Renal cortex interstitium (tissue), 11 donors: ENCODE results near the gene ATF1. TPM values are rescaled to one million over a fixed set of nuclear protein-coding genes. Genes with fewer than 3 reads are reported as not detected.
A peak's percentile ranks its signal among the peaks of the same experiment; 100 is the strongest.
"Not testable (repeated sequence)": the region's sequence is repeated elsewhere in the genome, so short reads cannot be mapped to it uniquely, and the experiment has no call there.

Experiments used
- DNase-seq, 11 donors: peaks; one replicate each; pipeline ENCODE4 v3.0.0-alpha.2; 2013; ENCODE audit warnings: low read depth in 9 of 11, low spot score in 4 of 11; ENCODE audit errors: extremely low read depth in 1 of 11
- polyA plus RNA-seq, 3 donors: library from polyadenylated mRNA; unstranded; fragments of 120-200 nt; gene quantifications; one replicate each; pipeline ENCODE4 v1.2.1, GENCODE V29; 2013; ENCODE audit not compliant: insufficient read length in 3 of 3

ATF1 gene
- polyA plus RNA-seq, 3 donors = 43.7 to 47.5 (median 43.9) TPM

DNA sequence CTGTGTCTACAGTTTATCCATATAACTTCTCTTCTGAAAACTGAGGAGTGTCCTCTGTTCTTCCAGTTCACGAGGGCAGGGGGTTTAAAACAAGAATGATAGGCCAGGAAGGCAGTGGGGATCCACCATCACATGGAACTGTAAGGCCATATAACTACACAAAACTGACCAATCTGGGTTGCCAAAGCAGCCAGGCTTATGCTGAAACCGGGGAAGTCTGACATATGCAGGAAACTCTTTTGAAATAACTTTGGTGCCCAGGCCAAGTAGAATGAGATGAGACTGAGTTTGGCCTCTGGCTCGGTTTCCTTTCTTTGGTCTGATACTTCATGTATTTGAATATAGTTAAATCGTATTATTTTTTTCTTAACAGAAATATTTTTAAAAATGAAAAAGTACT is 18.0 kb upstream of the ATF1 start:
- DNase-seq = no peak

- DNase-seq = no peak
Measured at GRCh38 chr12:50746431-50746830, 17.5 kb upstream of the ATF1 start.

DNA sequence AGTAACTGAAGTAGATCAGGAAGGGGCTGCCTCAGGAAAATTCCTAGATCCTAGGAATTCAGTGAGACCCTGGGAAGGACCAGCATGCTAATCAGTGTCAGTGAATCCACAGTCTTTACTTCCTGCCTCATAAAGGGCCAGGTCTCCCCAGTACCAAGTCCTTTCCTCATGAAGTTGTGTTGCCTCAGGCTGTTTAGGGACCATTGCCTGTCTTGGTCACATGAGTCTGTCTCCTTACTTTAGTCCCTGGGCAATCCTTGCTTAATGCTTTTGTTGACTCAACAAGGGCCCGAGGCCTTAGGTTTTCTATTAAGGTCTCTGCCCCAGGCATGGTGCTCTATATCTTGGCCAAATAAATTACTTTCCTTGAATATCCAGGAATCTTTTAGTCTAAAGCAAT is 16.1 kb upstream of the ATF1 start:
- DNase-seq = no peak

GRCh38 chr12:50749459-50749882 is 14.4 kb upstream of the ATF1 start:
- DNase-seq = no peak

DNA sequence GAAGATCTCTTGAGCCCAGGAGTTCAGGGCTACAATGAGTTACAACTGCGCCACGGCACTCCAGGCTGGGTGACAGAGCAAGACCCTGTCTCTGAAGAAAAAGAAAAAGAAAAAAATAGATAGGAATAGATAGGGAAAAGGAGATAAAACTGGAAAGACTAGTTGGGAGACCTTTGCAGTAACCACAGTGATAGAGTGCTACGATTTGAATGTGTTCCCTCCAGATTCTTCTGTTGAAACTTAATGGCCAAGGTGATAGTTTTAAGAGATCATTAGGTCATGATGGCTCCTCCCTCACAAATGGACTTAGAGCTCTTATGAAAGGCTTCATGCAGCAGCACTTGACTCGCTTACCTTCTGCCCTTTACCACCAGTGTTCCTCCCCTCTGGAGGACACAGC is 13.5 kb upstream of the ATF1 start:
- DNase-seq = no peak

- no peak for DNase-seq
Measured at GRCh38 chr12:50751948-50752721, 11.8 kb upstream of the ATF1 start.

- no peak for DNase-seq
Measured at GRCh38 chr12:50753232-50753769, 10.6 kb upstream of the ATF1 start.

GRCh38 chr12:50764286-50765094 is 589 bp downstream of the ATF1 start:
- DNase-seq = peak in 9 of 11 donors; percentile 19 to 51 (median 26)

DNA sequence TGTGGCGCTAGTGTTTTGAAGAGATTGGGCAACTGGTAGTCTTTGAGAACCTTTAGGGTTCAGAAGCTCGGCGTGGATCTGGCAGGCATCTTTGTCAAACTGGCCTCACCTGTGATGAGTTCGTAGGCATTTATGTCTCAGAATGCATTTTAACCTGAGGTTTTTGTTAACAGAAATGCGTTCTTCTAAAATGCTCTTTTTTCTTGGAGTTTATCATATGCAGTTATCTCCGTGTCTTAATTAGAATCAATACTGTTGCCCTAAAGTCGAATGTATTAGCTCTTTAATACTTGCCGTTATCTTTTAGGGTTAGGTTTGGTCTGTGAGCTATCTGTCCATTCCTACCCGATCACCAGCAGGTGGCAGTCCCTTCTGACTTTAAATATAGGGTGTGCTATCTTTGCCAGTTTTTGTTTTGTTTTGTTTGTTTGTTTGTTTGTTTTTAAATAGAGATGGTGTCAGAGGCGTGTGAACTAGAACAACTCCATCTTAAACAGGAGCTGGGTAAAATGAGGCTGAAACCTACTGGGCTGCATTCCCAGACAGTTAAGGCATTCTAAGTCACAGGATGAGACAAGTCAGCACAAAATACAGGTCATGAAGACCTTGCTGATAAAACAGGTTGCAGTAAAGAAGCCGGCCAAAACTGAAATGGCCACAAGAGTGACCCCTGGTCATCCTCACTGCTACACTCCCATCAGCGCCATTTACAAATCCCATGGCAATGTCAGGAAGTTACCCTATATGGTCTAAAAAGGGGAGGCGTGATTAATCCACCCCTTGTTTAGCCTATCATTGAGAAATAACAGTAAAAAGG is 1.4 kb downstream of the ATF1 start:
- DNase-seq = peak in 8 of 11 donors; percentile 15 to 55 (median 28)

DNA sequence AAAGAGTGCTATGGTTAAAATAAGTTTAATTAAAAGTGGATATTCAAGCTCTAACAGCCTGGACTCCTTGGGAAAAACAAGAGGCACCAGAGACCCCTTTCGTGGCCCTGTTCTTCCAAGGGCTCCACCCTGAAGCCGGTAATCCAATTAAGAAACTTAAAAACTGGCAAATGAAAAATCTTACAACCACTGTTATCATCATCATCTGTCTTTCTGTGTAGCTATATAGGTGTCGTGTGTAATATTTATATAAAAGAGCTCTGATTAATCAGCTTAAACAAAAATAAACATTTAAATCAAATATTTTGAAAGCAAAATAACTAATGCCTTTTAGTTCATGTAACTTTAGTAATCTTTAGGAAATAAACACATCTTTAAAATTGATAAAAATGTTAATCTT is 4.5 kb downstream of the ATF1 start:
- no peak for DNase-seq

- DNase-seq = not testable (repeated sequence)
Measured at GRCh38 chr12:50768813-50769212, 4.9 kb downstream of the ATF1 start.

DNA sequence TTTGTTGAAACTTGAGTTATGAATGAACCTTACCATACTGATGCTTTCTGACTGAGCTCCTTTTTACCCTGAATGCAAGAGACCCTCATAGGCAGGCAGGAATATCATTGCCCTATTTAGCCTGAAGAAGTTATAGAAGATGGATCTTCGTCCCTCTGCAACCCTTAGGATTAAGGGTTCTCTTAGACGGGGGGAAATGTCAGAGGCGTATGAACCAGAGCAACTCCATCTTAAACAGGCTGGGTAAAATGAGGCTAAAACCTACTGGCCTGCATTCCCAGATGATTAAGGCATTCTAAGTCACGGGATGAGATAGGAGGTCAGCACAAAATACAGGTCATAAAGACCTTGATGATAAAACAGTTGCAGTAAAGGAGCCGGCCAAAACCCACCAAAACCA is 7.5 kb downstream of the ATF1 start:
- DNase-seq = no peak

DNA sequence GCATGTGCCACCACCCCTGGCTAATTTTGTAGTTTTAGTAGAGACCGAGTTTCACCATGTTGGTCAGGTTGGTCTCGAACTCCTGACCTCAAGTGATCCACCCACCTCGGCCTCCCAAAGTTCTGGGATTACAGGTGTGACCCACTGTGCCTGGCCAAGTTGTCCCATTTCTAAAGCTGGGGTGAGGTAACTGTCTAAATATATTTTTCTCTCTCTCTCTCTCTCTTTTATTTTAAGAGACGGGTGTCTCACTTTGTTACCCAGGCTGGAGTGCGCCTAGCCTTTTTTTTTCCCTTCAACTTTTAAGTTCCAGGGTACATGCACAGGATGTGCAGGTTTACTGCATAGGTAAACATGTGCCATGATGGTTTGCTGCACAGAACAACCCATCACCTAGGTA is 8.6 kb downstream of the ATF1 start:
- DNase-seq = no peak

- DNase-seq = no peak
Measured at GRCh38 chr12:50772877-50773276, 9.0 kb downstream of the ATF1 start.

DNA sequence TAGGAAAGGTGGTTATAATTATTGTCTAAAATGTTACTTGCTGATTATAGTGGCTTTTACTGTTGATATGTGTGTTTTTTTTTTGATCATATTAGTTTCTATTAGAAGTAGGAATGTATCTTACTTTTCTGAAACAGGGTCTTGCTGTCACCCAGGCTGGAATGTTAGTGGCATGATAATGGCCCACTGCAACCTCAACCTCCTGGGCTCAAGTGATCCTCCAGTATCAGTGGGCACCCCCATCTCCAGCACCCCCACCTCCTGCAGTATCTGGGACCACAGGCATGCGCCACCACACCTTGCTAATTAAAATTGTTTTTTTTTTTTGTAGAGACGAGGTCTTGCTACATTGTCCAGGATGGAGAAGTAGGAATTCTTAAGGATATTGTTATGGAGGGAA is 11.3 kb downstream of the ATF1 start:
- no peak for DNase-seq

- DNase-seq = no peak
Measured at GRCh38 chr12:50776749-50777728, 13.1 kb downstream of the ATF1 start.

- DNase-seq = no peak
Measured at GRCh38 chr12:50778663-50779590, 15.0 kb downstream of the ATF1 start.
